Measurements from ENCODE around the gene PHACTR4.

GRCh38 chr1:28518745-28519341 lies 149.3 kb downstream of the PHACTR4 start:
- TF ChIP-seq, protein P1, sequence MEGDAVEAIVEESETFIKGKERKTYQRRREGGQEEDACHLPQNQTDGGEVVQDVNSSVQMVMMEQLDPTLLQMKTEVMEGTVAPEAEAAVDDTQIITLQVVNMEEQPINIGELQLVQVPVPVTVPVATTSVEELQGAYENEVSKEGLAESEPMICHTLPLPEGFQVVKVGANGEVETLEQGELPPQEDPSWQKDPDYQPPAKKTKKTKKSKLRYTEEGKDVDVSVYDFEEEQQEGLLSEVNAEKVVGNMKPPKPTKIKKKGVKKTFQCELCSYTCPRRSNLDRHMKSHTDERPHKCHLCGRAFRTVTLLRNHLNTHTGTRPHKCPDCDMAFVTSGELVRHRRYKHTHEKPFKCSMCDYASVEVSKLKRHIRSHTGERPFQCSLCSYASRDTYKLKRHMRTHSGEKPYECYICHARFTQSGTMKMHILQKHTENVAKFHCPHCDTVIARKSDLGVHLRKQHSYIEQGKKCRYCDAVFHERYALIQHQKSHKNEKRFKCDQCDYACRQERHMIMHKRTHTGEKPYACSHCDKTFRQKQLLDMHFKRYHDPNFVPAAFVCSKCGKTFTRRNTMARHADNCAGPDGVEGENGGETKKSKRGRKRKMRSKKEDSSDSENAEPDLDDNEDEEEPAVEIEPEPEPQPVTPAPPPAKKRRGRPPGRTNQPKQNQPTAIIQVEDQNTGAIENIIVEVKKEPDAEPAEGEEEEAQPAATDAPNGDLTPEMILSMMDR (IDR thresholded peaks at IDR 0.05) = no peak
- no peak for TF ChIP-seq POLR2A (IDR thresholded peaks at IDR 0.05)
